WTC11 (cell line): ENCODE data around the gene NOL9. TPM values are rescaled to one million over a fixed set of nuclear protein-coding genes. Genes with fewer than 3 reads are reported as not detected.

Experiments
- ATAC-seq: fragments of 200-7000 bp; cut with Tn5 transposase; 2 replicates; pipeline ENCODE4 v1.10.0; 2021; ENCODE audit warnings: mild to moderate bottlenecking, moderate library complexity
- CTCF ChIA-PET: fragments of 300-600 bp; sonication (Branson Sonifier 250); formaldehyde crosslinking; loops from one replicate; lab custom pipeline; 2021; ENCODE audit warnings: antibody characterized with exemption; lab: Charles Lee
- POLR2A ChIA-PET: fragments of 350-600 bp; sonication (Branson Sonifier 250); formaldehyde crosslinking; loops from one replicate; lab custom pipeline; 2021; ENCODE audit warnings: antibody characterized with exemption; lab: Charles Lee
- DNase-seq: peaks from one replicate; pipeline ENCODE4 v3.0.0; 2021; ENCODE audit warnings: low spot score
- H3K27ac Mint-ChIP-seq: 2 replicates; pipeline ENCODE4 v1.8.0; 2021; ENCODE audit warnings: mixed read lengths
- H3K27me3 Mint-ChIP-seq: 2 replicates; pipeline ENCODE4 v1.8.0; 2021; ENCODE audit warnings: low read depth, mild to moderate bottlenecking, moderate library complexity, mixed read lengths
- H3K36me3 Mint-ChIP-seq: 2 replicates; pipeline ENCODE4 v1.8.0; 2021; ENCODE audit warnings: mixed read lengths
- H3K4me1 Mint-ChIP-seq: 2 replicates; pipeline ENCODE4 v1.8.0; 2022; ENCODE audit warnings: mixed read lengths
- H3K4me3 Mint-ChIP-seq: 2 replicates; pipeline ENCODE4 v1.8.0; 2021; ENCODE audit warnings: mild to moderate bottlenecking, moderate library complexity, mixed read lengths
- H3K9me3 Mint-ChIP-seq: 2 replicates; pipeline ENCODE4 v1.8.0; 2021; ENCODE audit warnings: mixed read lengths
- ATF2 ChIP-seq: sonication (generic); formaldehyde crosslinking; IDR thresholded peaks from 2 replicates; pipeline ENCODE4 v1.8.1; 2022; ENCODE audit warnings: low read depth, missing genetic modification reagents, borderline replicate concordance
- ESRRA ChIP-seq: sonication (generic); formaldehyde crosslinking; IDR thresholded peaks from 2 replicates; pipeline ENCODE4 v1.8.1; 2022; ENCODE audit warnings: mild to moderate bottlenecking, missing genetic modification reagents, borderline replicate concordance
- GRHL2 ChIP-seq: fragments of 250-450 bp; sonication (Bioruptor Pico); IDR thresholded peaks from 2 replicates; pipeline ENCODE4 v1.8.0; 2022; ENCODE audit warnings: mild to moderate bottlenecking, moderate library complexity; ENCODE audit not compliant: insufficient replicate concordance, severe bottlenecking
- NR1H2 ChIP-seq: sonication (generic); formaldehyde crosslinking; IDR thresholded peaks from 2 replicates; pipeline ENCODE4 v1.9.0; 2021; ENCODE audit warnings: mild to moderate bottlenecking, moderate library complexity, missing genetic modification reagents
- NR3C1 ChIP-seq: sonication (generic); formaldehyde crosslinking; conservative IDR thresholded peaks from 2 replicates; pipeline ENCODE4 v1.8.1; 2023; ENCODE audit warnings: low read depth, mild to moderate bottlenecking, missing genetic modification reagents
- OVOL2 ChIP-seq: fragments of 250-450 bp; sonication (Bioruptor Pico); IDR thresholded peaks from 2 replicates; pipeline ENCODE4 v1.9.0; 2021; ENCODE audit warnings: mild to moderate bottlenecking, borderline replicate concordance
- PRDM15 ChIP-seq: sonication (generic); formaldehyde crosslinking; IDR thresholded peaks from 2 replicates; pipeline ENCODE4 v1.8.0; 2022; ENCODE audit warnings: missing genetic modification reagents
- PRRX2 ChIP-seq: fragments of 250-450 bp; sonication (Bioruptor Pico); IDR thresholded peaks from 2 replicates; pipeline ENCODE4 v1.8.0; 2021; ENCODE audit warnings: mild to moderate bottlenecking
- RORB ChIP-seq: fragments of 250-450 bp; sonication (Bioruptor Pico); IDR thresholded peaks from 2 replicates; pipeline ENCODE4 v1.9.0; 2021; ENCODE audit warnings: mild to moderate bottlenecking
- SMAD3 ChIP-seq: sonication (generic); formaldehyde crosslinking; IDR thresholded peaks from 2 replicates; pipeline ENCODE4 v1.8.0; 2022; ENCODE audit warnings: missing genetic modification reagents, mild to moderate bottlenecking, borderline replicate concordance
- SMAD4 ChIP-seq: sonication (generic); formaldehyde crosslinking; IDR thresholded peaks from 2 replicates; pipeline ENCODE4 v1.8.0; 2022; ENCODE audit warnings: mild to moderate bottlenecking, missing genetic modification reagents
- SP1 ChIP-seq: sonication (generic); formaldehyde crosslinking; conservative IDR thresholded peaks from 2 replicates; pipeline ENCODE4 v1.8.1; 2022; ENCODE audit warnings: missing genetic modification reagents
- USF1 ChIP-seq: sonication (generic); formaldehyde crosslinking; IDR thresholded peaks from 2 replicates; pipeline ENCODE4 v1.8.0; 2022; ENCODE audit warnings: mild to moderate bottlenecking, missing genetic modification reagents
- ZNF121 ChIP-seq: sonication (generic); formaldehyde crosslinking; IDR thresholded peaks from 2 replicates; pipeline ENCODE4 v1.8.0; 2023; ENCODE audit warnings: missing genetic modification reagents
- ZNF671 ChIP-seq: fragments of 250-450 bp; sonication (Bioruptor Pico); IDR thresholded peaks from 2 replicates; pipeline ENCODE4 v1.8.0; 2021; ENCODE audit warnings: mild to moderate bottlenecking
- total RNA-seq: library from RNA; stranded (reverse); gene quantifications from 3 replicates; pipeline ENCODE4 v1.2.3, GENCODE V29; 2021
- TF ChIP-seq, protein P1 (sequence below): sonication (generic); formaldehyde crosslinking; IDR thresholded peaks from 2 replicates; pipeline ENCODE4 v1.8.0; 2023; ENCODE audit warnings: mild to moderate bottlenecking, missing genetic modification reagents
- TF ChIP-seq, protein P2 (sequence below): fragments of 250-450 bp; sonication (Bioruptor Pico); IDR thresholded peaks from 2 replicates; pipeline ENCODE4 v1.9.0; 2021; ENCODE audit warnings: mild to moderate bottlenecking
- TF ChIP-seq, protein P3 (sequence below): sonication (generic); formaldehyde crosslinking; IDR thresholded peaks from 2 replicates; pipeline ENCODE4 v1.8.1; 2022; ENCODE audit warnings: missing genetic modification reagents, borderline replicate concordance
- TF ChIP-seq, protein P4 (sequence below): fragments of 250-450 bp; sonication (Bioruptor Pico); IDR thresholded peaks from 2 replicates; pipeline ENCODE4 v2.1.2; 2022; ENCODE audit warnings: mild to moderate bottlenecking, moderate library complexity

NOL9 gene
- total RNA-seq, 1 experiment from 2014 or later = 37.4 TPM

GRCh38 chr1:6495540-6496364 lies 58.6 kb downstream of the NOL9 start:
- 0 out of 2 replicates have a peak, but pooled peaks have one; percentile 6 for ATAC-seq
- Mint-ChIP-seq H3K9me3 (no peaks in the 10 kb centered on the region), H3K27me3 (peaks cover 29% of the 10 kb centered on the region), H3K36me3 (no peaks in the 10 kb centered on the region), H3K4me3 (peak overlapping the region; percentile 73), H3K4me1 (peaks cover 36% of the 10 kb centered on the region), H3K27ac (no peak overlapping the region)
- TF ChIP-seq SP1 (CRISPR knock-in tag) (no peak), PRDM15 (CRISPR knock-in tag) (peak; percentile 49; the same call in 1 of the 2 replicates), ATF2 (CRISPR knock-in tag) (no peak), RORB (CRISPR knock-in tag) (no peak), SMAD4 (0 out of 2 replicates have a peak, but pooled peaks have one; percentile 43), NR3C1 (CRISPR knock-in tag) (no peak)
- TF ChIP-seq, protein P1, sequence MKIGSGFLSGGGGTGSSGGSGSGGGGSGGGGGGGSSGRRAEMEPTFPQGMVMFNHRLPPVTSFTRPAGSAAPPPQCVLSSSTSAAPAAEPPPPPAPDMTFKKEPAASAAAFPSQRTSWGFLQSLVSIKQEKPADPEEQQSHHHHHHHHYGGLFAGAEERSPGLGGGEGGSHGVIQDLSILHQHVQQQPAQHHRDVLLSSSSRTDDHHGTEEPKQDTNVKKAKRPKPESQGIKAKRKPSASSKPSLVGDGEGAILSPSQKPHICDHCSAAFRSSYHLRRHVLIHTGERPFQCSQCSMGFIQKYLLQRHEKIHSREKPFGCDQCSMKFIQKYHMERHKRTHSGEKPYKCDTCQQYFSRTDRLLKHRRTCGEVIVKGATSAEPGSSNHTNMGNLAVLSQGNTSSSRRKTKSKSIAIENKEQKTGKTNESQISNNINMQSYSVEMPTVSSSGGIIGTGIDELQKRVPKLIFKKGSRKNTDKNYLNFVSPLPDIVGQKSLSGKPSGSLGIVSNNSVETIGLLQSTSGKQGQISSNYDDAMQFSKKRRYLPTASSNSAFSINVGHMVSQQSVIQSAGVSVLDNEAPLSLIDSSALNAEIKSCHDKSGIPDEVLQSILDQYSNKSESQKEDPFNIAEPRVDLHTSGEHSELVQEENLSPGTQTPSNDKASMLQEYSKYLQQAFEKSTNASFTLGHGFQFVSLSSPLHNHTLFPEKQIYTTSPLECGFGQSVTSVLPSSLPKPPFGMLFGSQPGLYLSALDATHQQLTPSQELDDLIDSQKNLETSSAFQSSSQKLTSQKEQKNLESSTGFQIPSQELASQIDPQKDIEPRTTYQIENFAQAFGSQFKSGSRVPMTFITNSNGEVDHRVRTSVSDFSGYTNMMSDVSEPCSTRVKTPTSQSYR (CRISPR knock-in tag) = no peak
- CTCF ChIA-PET = interaction anchor here (1.1 to 2.3 kb wide), 5 partner anchors 9 to 58 kb away, joined by 5 to 18 read pairs (median 8); no protein-coding TSS in a partner anchor
- POLR2A ChIA-PET = interaction anchor here (0.5 kb wide), 1 partner anchor 31 kb away, joined by 4 read pairs; no protein-coding TSS in a partner anchor
- no peak for DNase-seq

DNA sequence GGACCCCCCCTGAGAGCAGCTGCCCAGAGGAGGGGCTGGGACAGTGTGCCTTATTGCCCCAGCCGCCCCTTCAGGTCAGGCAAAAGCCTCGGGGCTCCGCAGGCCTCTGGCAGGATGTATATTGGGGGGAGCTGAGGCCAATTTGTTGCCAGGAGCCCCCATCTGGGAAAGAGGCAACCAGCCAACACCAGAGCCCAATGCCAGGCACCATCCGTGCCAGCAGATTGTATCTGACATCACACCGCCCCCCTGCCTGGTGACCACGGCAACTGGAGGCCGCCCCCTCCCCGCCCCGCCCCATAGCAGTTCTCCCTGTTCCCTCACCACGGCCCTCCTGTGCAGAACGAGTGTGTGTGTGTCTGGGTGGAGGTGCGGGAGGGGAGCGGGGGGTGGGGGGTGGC lies 59.3 kb downstream of the NOL9 start:
- ATAC-seq (no peak), DNase-seq (no peak)
- ChIA-PET CTCF (interaction anchor here (1.0 to 2.3 kb wide), 3 partner anchors 9 to 57 kb away, joined by 3 to 18 read pairs (median 5); no protein-coding TSS in a partner anchor), POLR2A (no interaction called here)
- Mint-ChIP-seq H3K4me1 (peaks cover 36% of the 10 kb centered on the region), H3K4me3 (no peak overlapping the region), H3K27me3 (peaks cover 29% of the 10 kb centered on the region), H3K27ac (no peak overlapping the region), H3K9me3 (no peaks in the 10 kb centered on the region), H3K36me3 (no peaks in the 10 kb centered on the region)
- TF ChIP-seq ESRRA = no peak
- no peak for TF ChIP-seq NR1H2 (CRISPR knock-in tag)
- no peak for TF ChIP-seq ZNF671
- TF ChIP-seq, protein P2, sequence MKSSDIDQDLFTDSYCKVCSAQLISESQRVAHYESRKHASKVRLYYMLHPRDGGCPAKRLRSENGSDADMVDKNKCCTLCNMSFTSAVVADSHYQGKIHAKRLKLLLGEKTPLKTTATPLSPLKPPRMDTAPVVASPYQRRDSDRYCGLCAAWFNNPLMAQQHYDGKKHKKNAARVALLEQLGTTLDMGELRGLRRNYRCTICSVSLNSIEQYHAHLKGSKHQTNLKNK (CRISPR knock-in tag) = no peak
- no peak for TF ChIP-seq NR3C1 (CRISPR knock-in tag)
- TF ChIP-seq OVOL2 (CRISPR knock-in tag) = no peak
- no peak for TF ChIP-seq USF1 (CRISPR knock-in tag)
- TF ChIP-seq ZNF121 (CRISPR knock-in tag) = no peak
- no peak for TF ChIP-seq SMAD3 (CRISPR knock-in tag)
- TF ChIP-seq, protein P3, sequence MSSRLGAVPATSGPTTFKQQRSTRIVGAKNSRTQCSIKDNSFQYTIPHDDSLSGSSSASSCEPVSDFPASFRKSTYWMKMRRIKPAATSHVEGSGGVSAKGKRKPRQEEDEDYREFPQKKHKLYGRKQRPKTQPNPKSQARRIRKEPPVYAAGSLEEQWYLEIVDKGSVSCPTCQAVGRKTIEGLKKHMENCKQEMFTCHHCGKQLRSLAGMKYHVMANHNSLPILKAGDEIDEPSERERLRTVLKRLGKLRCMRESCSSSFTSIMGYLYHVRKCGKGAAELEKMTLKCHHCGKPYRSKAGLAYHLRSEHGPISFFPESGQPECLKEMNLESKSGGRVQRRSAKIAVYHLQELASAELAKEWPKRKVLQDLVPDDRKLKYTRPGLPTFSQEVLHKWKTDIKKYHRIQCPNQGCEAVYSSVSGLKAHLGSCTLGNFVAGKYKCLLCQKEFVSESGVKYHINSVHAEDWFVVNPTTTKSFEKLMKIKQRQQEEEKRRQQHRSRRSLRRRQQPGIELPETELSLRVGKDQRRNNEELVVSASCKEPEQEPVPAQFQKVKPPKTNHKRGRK (CRISPR knock-in tag) = no peak
- TF ChIP-seq GRHL2 (CRISPR knock-in tag) = no peak
- TF ChIP-seq, protein P4, sequence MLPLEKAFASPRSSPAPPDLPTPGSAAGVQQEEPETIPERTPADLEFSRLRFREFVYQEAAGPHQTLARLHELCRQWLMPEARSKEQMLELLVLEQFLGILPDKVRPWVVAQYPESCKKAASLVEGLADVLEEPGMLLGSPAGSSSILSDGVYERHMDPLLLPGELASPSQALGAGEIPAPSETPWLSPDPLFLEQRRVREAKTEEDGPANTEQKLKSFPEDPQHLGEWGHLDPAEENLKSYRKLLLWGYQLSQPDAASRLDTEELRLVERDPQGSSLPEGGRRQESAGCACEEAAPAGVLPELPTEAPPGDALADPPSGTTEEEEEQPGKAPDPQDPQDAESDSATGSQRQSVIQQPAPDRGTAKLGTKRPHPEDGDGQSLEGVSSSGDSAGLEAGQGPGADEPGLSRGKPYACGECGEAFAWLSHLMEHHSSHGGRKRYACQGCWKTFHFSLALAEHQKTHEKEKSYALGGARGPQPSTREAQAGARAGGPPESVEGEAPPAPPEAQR (CRISPR knock-in tag) = no peak
- no peak for TF ChIP-seq PRRX2 (CRISPR knock-in tag)
- no peak for TF ChIP-seq SP1 (CRISPR knock-in tag)
